Measurements from ENCODE around the gene TGM2.

DNA sequence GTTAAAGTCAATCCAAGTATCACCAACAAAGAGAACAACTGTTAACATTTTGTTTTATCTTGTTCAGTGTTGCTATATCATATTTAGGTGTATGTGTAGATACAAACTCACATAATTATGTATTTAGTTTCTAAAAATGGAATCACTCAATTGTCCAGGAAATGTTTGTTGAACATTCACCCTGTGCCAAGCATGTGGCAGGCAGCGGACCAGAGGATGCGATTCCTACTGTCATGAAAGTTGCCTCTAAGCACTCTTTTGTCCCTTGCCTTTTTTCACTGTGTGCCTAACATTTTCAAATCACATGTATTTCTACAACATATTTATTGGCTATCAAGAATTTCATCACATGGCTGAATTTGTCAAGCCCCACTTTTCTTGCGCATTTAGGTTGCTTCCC lies 16.9 kb upstream of the TGM2 start:
- no peak for TF ChIP-seq MAFF (IDR thresholded peaks at IDR 0.05; ENCODE audit: low read length)
- no peak for TF ChIP-seq BRD4 (IDR thresholded peaks at IDR 0.05)
- no peak for TF ChIP-seq ZNF766 (CRISPR knock-in tag; conservative IDR thresholded peaks at IDR 0.05)
- no peak for TF ChIP-seq CREB1 (IDR thresholded peaks at IDR 0.05)
- TF ChIP-seq CREB1 (CRISPR knock-in tag; IDR thresholded peaks at IDR 0.05), result no peak
- no peak for TF ChIP-seq MTA1 (IDR thresholded peaks at IDR 0.05; ENCODE audit: borderline replicate concordance)
- TF ChIP-seq, protein P1, sequence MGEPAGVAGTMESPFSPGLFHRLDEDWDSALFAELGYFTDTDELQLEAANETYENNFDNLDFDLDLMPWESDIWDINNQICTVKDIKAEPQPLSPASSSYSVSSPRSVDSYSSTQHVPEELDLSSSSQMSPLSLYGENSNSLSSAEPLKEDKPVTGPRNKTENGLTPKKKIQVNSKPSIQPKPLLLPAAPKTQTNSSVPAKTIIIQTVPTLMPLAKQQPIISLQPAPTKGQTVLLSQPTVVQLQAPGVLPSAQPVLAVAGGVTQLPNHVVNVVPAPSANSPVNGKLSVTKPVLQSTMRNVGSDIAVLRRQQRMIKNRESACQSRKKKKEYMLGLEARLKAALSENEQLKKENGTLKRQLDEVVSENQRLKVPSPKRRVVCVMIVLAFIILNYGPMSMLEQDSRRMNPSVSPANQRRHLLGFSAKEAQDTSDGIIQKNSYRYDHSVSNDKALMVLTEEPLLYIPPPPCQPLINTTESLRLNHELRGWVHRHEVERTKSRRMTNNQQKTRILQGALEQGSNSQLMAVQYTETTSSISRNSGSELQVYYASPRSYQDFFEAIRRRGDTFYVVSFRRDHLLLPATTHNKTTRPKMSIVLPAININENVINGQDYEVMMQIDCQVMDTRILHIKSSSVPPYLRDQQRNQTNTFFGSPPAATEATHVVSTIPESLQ (CRISPR knock-in tag; IDR thresholded peaks at IDR 0.05), result no peak
- TF ChIP-seq ATF7 (IDR thresholded peaks at IDR 0.05), result no peak
